GM18868 (cell line): ENCODE data around the gene TENT5C.
A peak's percentile ranks its signal among the peaks of the same experiment; 100 is the strongest.

ENCODE experiments used
- ATAC-seq: cut with Tn5 transposase; IDR thresholded peaks from one replicate; pipeline ENCODE4 v1.9.1; 2021; ENCODE audit warnings: mild to moderate bottlenecking, moderate library complexity; ENCODE audit not compliant: unreplicated experiment

The TENT5C gene

DNA sequence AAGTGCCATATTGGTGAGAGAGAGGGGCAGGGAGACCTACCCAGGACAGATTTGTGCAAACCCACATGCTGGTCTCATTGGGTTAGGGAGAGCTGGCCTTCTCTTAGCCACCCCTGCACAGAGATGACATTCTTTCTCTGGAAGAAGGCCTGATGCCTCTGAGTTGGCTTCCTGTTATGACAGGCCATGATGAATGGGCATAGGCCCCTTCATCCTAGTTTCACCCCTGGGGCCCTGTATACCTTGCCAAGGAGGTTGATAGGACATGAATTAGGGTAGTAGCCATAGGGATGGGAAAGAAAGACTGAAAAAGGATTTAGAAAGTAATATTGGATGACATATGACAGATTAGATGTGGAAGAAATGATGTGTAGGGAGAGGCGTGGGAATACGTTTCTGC lies 46.6 kb downstream of the TENT5C start:
- no peak for ATAC-seq

DNA sequence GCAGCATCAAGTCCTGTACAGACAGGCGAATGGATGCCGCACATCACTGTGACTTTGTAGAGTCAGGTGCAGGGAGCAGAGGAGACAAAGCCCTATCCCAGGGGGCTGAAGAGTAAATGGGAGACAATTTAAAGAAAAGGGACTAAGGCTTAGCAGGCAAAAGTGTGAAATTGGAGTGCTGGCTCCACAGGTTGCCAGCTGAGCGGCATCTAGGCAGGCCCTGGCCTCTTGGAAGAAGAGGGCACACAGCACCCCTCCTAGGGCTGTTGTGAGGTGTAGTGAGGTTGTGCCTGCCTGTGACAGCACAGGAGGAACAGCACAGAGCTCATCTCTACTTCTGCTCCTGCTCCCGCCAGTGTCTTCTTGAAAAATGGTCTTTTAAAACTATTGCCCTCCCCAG lies 47.3 kb downstream of the TENT5C start:
- ATAC-seq: no peak

DNA sequence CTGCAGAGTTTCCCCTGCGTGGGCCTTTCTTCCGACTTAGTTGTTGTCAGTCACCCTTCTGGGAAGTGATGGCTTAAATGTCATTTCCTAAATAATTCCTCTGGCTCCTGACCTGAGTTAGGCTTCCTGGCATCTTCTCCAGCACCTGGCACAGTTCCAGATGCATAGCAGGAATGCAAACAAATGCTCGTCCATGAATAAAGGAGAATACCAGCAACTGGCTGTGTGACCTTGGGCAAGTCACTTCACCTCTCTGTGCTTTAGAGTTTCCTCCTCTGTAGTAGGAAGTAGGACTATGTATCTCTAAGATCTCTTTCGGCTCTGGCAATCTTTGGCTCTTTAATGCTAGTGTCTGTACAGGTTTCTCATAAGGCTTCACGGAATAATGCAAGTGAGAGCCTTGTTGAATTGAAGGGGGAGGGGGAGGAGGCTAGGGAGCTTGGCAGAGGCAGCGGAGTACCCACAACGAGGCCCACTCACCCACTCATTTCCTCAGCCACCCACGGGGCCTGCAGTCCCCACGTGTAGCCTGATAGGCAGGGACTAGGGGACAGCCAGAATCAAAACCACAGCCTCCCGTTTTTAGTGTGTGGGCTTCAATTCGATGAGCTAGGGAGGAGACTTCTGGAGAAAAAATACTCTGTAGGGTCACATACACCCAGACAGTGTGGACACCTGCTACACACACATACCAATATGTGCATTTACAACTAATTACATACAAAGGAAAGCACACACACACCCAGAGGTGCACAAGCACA lies 48.1 kb downstream of the TENT5C start:
- peak; percentile 22 for ATAC-seq

DNA sequence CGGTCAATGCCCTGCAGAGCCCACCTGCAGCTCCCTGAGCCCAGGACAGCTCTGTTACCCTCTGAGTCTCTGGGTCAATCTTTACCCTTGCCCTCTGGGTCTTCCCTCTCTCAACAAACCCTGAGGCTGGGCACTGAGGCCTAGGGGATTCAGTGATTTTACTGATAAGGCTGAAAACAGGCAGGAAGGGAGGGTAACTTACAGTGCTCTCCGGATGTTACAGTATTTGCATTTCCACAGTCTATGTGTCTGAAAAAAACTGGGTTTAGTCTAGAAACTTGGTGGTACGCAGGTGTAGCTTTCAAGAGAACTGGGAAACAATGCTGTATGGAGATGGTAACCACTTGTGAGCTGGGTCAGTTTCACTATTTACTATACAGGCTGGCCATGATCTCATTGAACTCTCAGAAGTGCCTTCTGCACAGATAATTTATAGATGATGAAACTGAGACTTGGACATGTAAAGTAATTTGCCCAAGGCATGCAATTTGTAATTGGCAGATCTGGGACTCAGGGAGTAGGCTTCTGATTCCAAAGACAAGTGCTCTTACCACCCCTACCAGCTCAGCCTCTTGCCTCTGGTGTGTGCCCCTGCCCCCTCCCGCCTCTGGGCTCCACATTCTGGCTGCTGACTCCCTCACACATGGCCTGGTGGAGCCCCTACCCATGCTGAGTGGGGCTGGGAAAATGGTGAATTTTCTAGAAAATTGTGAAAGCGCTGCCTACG lies 48.8 kb downstream of the TENT5C start:
- ATAC-seq: peak; percentile 77

DNA sequence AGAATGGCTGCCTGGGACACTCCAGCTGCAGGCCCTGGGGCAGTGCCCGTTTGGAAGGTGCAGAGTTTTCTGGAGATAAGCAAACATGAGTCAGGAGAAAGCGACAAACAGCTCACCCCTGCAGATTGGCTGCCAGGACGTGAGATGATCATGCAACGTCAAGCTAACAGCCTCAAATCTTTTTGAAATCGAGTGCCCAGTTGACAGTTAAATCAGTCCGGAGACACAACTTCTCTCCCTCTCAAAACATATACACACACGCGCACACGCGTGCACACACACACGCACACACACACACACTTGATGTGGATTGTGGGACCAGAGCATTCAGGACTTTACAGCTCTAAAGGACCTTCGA lies 49.4 kb downstream of the TENT5C start:
- no peak for ATAC-seq

DNA sequence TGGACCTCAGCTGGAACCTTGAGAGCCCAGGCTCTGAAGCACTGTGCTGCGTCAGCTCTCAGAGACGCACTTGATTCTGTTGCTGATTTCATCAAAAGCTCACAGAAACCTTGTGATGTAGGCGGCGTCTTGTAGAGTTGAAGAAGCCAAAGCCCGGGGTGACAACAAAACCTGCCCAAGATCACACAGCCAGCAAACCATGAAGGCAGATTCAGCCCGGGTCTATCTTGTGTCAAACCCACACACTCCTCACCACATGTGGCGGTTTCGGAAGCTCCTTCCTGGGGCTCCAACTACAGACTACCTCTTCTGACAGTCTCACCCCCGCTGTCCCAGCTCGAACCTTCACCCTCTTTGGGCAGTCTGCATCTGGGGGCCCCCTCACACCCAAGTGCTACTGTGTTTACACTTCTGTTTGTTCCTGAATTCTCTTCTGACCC lies 50.4 kb downstream of the TENT5C start:
- peak; percentile 38 for ATAC-seq

DNA sequence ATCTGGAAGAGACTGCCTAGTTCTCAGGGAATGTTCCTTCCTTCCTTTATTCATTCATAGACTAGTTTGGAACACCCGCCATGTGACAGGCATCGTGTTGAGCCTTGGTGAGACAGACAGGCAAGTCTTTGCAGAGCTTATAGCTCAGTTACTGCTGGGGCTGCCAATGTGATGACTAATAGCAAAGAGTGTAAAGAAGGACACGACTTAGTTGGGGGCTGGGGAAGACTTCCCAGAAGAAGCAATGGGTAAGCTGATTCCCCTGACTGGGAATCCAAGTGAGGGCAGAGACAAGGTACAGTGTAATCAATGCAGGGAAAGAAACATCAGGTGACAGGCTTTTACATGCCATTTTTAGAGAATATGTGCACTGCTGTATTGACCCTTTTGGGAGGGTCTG lies 51.2 kb downstream of the TENT5C start:
- ATAC-seq: no peak

DNA sequence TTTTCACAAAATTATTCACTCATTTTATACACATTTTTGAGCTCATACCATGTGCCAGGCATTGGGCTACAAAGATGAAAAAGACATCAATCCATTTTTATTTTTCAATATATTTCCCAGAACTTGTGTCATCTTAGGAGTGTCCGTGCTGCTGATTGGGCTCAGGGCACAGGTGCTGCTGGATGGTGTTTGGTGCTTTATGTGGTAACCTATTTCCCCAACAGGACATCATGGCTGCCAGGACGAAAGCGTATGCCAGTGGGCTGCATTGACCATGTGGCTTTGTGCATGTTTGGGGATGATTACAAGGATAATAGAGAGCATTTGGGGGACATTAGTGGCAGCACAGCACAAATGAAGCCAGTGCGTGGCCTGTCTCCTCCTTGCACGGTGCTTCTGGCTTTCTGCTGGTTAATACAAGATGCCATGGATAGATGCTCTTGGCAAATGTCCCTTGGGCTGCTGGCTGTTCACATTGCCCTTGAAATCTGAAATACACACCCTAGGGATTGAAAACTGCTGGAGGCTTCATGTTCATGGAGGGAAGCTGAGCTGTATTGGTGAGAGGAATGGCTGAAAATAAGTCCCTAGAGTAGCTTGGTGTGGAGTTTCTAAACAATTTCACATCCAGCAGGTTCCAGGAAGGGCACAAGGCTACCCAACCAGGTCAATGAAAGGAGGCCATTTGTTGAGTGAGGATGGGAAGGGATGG lies 52.3 kb downstream of the TENT5C start:
- ATAC-seq: no peak

DNA sequence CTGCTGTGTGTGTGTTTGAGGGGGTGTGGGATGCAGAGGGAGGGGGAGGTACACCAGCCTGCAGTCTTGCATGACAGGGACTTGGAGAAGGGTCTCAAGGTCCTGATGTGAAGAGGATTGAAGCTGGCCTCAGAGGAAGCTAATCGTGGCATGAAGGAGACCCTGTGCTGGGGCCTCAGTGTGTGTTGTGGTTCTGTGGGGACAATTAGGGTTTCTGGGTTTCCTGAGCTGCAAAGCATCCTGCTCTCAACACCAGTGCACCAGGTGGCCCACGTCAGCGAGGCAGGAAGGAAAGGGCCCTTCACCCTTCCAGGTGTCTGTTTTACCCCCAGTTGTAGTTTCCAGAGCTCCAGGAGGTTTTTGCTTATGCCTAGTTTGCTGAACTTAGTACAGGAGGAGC lies 52.8 kb downstream of the TENT5C start:
- ATAC-seq: no peak

DNA sequence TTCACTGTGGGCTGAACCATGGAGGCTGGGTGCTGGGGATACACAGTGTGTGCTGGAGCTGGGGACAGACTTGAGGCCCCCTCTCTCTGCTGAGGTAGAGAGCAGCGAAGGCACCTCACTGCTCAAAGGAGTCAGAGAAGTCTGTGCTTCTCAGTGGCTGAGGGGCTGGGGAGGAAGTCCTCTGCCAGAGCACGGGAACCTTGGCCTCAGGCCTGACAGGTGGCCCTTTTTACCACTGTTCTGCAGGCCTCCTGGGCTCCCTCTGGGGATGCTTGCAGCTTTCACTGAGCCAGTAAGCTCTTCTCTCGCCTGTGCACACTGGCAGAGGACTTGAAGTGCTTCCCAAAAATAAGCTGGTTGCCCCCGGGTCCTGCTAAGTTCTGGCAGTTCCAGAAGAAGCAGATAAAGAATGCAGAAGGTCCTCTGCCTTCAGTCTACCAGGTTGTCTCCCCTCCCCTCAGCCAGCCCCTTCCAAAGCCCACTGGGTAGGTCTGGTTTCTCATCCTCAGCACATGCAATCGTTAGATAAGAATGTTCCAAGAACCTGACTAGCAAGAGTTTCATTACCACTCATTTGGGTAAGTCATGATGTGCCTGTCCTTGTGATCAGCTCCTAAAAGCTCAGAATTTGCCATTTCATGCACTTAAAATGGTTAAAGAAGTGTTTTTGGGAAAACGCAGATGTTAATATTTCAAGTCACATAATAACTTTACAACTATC lies 53.9 kb downstream of the TENT5C start:
- ATAC-seq: no peak

DNA sequence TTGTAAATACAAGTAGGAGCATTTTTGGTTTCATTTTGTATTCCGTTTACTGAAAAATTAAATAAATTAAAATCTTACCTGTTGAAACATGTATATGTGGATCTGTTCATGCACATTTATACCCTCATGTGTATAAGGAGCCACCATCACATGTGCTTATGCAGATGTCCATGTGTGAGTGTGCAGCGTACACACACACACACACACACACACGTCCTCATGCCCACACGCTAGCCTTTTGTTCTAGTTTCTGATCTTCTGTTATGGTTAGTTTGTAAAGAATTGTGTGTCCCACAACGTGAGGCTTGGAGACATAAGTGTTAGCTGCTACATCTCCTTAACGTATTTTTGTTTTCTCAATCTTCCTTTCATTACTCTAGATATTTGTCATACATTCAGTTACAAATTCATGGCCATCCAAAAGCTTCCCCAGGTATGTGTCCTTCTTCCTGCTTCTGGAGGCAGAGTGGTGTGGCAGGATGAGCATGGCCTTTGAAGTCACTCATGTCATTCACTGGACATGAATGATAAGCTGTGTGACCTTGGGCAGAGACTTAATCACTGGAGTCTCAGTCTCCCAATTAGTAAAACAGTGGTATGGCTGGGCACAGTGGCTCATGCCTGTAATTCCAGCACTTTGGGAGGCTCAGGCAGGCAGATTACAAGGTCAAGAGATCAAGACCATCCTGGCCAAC lies 54.6 kb downstream of the TENT5C start:
- no peak for ATAC-seq

DNA sequence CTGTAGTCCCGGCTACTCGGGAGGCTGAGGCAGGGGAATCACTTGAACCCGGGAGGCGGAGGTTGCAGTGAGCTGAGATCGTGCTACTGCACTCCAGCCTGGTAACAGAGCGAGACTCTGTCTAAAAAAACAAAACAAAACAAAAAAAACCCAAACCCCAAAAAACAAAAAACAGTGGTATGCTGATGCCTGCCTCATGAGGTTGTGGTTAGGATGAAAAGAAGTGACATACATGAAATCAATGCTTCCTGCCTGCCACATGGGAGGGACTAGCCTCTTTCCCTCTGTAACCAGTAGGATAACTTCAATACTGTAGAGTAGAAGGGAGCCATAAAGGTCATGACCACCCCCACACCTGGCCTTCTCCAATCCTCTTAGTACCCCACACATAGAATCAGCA lies 55.2 kb downstream of the TENT5C start:
- ATAC-seq: no peak

DNA sequence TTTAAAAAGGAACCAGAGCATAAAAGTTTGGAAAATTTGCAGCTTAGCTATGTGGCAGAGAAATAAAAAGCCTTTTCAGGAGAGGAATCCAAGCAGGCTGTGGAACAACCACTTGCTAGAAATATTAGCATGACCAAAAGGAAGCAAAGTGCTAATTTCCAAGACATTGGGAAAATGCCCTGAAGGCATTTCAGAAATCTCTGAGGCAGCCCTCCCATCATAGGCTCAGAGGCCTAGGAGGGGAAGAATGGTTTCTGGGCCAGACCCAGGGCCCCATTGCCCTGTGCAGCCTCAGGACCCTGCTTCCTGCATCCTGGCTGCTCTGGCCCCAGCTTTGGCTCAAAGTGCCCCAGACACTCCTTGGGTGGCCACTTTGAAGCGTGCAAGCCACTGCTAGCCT lies 56.8 kb downstream of the TENT5C start:
- no peak for ATAC-seq

DNA sequence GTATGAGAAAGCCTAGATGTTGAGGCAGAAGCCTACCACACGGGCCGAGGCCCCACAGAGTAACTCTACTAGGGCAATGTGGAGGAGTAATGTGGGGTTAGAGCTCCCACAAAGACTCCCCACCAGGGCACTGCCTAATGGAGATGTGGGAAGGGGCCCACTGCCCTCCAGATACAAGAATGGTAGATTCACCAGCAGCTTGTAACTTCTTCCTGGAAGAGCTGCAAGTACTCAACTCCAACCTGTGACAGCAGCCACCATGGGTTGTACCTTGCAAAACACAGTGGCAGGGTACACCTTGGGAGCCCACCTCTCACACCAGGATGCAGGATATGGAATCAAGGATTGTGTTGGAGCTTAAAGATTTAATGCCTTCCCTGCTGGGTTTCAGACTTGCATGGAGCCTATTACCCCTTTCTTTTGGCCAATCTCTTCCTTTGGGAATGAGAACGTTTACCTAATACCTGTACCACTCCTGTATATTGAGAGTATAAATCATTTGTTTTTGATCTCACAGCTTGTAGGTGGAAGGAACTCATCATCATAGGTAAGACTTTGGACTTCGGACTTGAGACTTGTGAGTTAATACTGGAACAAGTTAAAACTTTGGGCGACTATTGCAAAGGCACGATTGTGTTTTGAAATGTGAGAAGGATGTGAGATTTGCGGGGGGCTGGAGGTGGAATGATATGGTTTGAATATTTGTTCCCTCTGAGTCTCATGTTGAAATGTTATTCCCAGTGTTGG lies 57.5 kb downstream of the TENT5C start:
- ATAC-seq: no peak

DNA sequence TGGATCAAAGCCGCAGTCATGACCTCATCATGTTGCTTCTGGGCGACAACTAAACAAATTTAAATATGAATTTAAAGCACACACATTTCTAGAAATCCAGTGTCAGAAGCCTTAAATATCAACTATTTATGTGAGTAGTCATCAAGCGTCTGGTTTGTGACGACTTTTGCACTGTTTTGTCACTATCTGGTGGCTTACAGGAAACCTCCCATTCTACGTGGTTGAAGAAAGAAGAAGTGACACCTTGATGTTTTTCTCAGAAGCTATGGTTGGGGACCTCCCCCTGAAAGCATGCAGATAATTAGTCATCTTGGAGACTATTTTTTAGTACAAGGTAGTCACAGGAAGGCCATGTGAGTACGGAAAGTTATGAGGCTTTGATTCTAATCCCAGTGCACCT lies 58.5 kb downstream of the TENT5C start:
- peak; percentile 99 for ATAC-seq

DNA sequence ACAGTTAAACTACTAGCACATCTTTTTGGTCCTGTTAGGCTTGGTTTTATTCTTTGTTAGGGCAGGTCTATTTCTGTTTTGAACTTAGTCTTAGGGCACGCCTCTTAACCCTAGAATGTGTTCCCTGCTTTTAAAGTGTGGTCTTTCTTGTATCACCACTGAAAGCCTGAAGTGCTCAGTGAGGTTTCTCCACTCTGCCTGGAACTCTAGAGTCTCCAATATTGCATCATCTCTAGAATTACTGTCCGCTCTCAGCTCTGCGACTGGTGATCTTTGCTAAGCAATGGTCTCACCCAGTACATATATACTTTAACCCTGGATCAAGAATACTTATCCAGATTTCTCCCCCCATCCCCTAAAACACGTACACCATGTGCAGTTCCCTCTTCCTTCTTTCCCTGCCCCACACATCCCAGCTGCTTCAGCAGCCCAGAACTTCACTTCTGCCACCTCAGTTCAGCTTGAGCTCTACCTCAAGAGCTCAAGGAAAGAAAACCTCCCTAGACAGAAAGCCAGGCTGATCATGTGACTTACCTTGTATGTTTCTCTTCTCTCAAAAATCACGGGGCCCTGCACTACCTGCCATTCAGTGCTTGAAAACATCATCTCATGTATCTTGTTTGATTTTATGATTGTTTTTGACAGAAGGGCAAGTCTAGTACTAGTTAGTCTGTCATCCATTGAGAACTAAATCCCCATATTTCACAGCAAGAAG lies 59.9 kb downstream of the TENT5C start:
- ATAC-seq: no peak

DNA sequence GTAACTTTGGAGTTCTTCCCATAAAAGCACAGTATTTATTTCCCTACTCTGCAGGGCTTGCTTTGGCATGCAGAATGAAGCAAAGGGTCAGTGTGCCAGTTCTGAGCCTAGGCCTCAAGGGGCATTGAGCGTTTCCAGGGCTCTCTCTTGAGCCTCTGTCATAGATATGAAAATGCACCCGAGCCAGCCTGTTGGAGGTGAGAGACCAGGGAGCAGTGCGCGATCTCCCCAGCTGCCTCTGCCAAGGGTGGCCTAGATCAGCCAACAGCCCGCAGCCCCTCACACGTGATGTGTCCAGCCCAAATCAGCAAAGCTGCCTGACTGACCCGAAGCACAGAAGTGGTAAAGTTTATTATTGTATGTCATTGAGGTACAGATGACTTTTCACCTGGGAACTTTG lies 63.7 kb downstream of the TENT5C start:
- ATAC-seq: no peak

DNA sequence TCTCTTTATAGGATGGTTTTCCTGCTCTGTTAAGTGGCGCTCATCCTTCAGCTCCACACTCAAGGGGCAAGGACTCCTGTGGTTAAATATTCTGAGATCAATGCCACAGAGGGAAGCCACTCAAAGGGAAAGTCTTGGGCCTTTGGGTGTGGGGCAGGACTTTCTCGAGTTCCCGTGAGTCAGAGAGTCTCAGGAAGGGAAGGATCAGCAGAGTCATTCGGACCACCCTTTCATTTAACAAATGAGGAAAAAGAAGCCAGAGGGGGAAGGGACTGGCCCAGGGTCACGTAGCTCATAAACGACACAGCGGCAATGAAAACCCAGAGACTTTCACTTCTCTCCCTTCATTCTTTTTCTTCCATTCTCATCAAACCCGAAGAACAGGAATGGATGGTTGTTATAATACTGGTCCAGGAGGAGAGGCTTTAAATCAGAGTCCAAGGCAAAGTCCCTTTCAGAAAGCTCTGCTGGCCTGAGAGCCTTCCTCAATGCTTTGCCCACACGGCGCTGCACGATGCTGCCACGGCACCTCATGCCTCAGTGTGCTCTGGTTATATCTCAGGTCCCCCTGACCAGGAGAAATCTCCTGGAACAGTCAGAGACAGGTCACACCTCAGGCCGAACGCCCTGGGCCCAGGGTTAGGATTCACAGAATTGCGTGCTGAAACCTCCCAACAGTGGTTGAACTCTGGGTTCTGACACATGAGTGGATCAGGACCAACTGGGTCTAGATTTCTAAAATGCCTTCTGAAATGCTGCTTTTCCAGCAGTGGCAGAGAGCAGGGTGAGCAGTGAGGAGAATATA lies 65.3 kb downstream of the TENT5C start:
- ATAC-seq: no peak
